Activated CD4-positive, CD25-positive, alpha-beta regulatory T cell treated with anti-CD3 and anti-CD28 coated beads, Interleukin-2, amount 50 U/mL, for 16 hours (primary cell): ENCODE data around the gene RPS6KA6.
"Not testable (repeated sequence)": the region's sequence is repeated elsewhere in the genome, so short reads cannot be mapped to it uniquely, and the experiment has no call there.

ENCODE experiments used
- DNase-seq: peaks from one replicate; pipeline ENCODE4 v3.0.0-alpha.2; 2020; ENCODE audit warnings: low read depth, low spot score

RPS6KA6 gene

DNA sequence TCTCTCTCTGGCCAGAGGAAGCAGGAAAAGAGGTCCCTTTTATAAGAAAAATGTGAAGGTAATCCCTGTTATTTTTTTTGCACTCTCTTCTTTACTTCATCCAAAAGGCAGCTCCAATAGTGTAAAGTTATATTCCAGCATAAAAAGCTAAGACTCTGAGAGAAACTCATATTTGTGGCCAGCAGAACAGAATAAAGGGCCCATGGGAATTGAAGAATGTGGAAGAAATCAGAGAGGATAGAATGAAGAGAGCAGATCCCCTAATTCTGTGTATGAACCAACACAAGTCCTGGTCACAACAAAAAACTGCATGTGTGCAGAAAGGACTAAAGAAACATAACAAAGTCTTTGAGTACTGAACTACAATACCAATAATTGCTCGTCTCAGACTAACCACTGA is 22.3 kb downstream of the RPS6KA6 start:
- DNase-seq = no peak

DNA sequence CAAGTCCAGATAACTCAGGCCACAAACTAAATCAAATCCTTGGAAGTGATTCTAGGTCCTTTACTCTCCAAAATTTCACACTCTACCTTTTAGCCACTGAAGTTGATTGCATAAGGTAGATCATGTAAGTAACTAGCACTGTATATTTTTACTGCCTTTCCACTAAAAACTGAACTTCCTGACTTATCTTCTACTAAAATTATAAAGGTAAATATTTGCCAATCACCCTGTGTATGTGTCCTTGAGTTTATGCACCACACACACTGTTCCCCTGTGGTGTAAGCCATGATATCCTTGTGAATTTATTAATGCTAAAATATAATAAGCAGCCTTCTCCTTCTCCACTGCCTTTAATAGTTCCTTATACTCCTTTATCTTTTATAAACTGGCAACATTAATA is 25.6 kb downstream of the RPS6KA6 start:
- no peak for DNase-seq

DNA sequence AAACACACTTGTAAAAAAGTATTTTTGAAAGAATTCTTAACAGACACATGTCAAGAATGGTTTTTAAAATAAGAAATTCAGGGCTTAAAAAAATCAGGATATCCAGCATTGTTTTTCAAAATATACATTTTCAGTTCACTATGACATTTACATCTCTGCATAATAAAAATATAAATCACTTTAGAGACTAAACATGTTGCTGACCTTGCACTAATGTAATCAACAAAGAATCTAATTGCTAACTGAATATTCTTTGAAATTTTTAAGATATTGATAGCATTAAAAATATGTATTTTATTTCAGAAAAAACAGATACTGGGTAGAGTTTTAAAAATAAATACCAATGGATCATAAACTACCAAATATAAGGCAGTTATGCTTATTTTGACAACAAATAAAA is 26.4 kb downstream of the RPS6KA6 start:
- DNase-seq = no peak

DNA sequence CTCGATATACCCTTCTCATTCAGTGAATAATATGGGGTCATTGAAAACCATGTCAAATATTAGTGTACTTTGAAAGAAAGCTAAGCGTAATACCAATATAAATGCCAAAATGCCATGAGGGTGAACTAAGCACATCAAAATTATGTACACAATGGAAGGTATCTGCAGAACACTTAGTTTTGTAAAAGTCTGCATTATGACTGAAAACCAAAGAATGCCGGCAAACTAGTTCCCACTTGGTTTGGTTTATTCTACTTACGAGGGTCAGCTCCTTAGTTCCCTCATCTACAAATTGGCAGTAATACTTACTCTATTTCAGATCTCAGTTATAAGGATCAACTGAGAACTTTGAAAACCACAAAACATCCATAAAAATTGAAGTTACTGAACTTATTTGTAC is 27.3 kb downstream of the RPS6KA6 start:
- DNase-seq = no peak

DNA sequence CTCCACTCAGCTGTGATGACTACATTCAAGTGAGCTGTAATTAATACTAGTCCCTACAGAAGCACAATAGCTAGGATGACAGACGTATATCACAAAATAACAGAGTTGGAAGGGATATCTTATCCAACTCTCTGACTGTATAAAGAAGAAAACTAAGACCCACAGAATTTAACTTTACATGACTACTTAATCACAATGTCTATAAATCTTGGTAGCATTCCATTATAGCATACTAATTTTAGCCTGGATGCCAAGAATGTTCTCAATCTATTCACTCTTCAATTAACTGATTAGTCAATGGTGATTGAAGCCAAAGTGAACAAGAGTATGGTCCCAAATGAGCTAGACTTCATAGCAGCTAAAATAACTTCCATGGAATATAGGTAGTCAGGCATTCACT is 31.2 kb downstream of the RPS6KA6 start:
- no peak for DNase-seq

DNA sequence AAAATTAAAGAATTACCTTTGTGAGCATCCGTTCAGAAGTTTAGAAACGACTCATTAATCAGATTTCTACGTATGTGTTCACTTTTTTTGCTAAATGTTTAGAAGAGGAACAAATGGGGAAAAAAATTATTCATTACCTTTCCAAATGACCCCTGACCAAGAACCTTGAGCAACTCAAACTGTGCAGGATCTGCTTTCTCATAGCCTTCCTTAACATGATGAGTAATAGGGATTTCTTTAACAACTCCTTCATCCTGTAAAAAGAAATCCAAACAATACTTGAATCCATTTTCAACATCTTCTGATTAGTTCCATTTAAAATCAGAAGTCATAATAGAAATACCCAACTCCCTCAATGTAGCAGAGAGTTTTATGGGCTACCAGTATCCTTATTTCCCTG is 32.1 kb downstream of the RPS6KA6 start:
- DNase-seq = no peak

DNA sequence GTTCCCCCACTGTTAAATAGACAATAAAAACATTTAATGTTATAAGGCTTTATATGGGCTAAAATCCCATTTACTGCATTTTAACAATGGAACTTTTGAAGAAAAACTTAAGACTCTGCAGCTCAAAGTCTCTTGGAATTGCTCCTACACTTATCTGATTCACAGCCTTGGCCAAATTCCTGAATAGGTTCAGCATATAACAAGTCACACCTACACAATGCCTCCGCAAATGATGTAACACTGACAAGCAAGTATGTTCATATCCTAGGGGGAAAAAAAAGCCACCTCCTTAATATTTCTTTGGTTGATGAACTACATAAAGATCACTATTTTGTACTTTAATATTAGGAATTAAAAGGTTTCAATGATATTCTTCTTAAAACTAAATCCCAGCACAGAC is 34.5 kb downstream of the RPS6KA6 start:
- no peak for DNase-seq

DNA sequence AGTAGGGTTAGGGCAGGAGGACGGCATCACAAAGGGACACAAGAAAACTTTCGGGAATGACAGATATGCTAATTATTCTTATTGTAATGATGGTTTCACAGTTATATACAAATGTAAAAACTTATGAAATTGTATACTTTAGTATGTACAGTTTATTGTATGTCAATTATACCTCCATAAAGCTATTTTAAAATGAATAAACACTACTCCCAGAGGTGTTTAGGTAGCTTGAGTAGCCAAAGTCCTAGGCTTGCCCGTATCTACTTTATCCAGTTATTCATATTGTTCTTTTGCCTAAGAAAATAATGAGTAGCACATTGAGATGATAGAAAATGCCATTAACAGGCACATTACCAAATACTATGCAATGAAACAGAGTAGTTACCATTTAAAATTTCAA is 43.0 kb downstream of the RPS6KA6 start:
- DNase-seq = no peak

DNA sequence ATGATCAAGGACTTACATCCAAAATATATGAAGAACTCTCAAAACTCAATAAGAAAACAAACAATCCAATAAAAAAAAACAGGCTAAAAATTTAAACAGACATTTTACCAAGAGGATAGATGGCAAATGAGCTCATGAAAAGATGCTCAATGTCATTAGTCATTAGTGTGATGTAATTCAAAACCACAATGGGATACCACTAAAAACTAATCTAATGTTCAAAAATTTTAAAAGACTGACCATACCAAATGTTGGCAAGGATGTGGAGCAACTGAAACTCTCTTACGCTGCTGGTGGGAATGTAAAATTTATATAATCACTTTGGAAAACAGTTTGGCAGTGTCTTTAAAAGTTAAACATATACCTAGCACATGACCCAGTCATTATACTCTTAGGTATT is 43.7 kb downstream of the RPS6KA6 start:
- DNase-seq = no peak

DNA sequence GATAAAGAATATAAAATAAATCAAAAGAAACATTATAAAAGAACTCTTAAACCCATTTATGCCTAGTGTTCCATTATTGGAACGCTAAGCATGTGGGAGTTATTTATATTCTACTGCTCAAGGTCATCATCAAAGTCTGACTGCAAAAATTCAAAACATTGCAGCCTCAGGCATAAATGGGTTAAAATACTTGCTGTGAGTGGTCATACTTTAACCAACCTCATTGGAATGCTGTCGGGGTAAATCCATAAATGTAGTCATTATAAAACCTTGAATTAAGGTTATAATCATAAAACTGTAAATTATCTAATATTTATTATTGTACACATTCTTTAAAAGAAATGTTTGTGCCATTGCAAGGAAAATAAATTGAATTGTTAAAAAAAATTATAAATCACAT is 55.0 kb downstream of the RPS6KA6 start:
- no peak for DNase-seq

DNA sequence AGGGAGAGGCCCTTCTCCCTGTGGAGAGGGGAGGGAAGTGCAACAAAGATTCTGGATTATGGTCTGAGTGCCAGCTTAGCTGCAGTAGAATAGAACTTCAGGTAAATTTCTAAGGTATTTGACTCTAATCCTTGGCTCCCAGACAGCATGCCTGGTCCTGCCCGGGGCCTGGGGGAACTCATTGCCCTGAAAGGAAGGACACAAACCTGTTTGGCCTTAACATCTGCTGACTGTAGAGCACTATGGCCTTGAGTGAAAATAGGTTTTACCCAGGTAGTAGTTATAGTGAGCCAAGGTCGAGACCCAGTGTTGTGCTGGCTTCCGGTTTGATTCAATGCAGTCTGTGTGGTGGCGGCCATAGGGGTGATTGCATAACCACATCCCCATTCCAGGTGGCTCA is 64.4 kb downstream of the RPS6KA6 start:
- no peak for DNase-seq

DNA sequence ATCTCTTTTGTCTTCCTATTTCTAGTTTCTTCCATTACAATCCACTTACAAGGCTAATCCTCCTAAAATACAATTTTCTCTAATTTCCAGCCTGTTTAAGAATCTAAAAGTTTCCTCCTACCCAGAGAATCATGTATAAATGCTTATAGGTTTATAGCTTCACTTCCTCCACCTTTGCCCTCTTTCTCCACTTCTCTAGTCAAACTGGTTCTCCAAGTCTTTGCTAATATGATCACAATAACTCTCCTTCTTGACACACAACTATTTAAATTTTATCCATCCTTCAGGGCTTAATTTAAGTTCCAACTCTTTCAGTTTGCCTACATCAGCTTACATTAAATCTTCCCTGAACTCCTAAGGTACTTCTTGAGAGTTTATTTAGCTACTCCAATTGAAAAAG is 69.2 kb downstream of the RPS6KA6 start:
- no peak for DNase-seq

DNA sequence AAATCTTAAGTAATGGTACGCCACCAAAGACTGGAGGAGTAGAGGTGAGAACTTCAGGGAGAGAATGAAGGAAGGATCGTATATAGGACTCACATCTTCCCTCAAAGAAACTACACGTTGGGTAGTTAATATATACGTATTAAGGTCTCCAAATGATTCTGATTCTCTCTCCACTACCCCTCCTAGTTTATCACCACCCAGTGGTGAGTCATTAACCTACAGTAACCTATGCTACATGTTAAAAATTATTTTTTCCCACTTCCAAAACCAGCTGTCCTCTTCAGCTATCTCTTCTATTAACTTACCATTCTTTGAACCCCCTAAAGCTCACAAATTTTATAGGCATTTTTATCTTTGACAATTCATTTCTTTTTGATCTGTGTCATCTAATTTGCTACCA is 69.7 kb downstream of the RPS6KA6 start:
- DNase-seq = no peak

DNA sequence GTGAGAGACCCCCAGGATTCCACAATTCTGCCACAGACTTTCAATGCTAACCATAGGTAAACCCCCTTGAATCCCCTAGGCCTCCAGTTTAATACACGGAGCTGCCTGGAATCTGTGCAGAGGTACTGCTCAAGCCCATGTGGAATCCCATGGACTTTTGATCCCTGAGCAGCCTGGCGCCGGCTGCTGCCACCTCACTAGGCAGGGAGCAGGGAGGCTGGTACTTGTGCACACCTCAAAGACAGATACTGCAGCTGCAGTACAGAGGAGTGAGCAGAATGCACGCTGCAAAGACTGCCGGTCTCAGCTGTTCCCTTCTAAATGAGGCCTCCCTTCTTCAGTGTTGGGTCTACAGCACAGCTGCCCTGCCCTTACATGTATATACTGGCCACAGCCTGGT is 79.4 kb downstream of the RPS6KA6 start:
- DNase-seq = no peak

DNA sequence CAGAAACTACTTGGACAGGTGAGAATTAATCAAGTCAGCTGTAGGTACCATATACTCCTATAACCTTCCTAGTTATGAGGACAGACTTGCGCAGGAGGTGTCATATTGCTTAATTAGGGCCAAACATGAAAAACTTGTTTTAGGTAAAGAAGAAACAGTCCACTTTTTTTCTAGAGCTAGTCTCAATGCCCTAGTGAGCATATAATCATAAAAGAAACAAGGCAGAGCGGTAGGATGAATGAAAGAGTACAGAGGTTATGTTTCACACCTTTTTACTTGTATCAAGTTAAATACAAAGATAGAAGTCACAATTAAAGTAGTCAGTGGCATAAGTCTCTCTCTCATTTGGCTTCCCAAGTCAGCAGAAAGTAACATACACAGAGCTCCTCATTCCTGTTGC is 88.9 kb downstream of the RPS6KA6 start:
- DNase-seq = no peak

DNA sequence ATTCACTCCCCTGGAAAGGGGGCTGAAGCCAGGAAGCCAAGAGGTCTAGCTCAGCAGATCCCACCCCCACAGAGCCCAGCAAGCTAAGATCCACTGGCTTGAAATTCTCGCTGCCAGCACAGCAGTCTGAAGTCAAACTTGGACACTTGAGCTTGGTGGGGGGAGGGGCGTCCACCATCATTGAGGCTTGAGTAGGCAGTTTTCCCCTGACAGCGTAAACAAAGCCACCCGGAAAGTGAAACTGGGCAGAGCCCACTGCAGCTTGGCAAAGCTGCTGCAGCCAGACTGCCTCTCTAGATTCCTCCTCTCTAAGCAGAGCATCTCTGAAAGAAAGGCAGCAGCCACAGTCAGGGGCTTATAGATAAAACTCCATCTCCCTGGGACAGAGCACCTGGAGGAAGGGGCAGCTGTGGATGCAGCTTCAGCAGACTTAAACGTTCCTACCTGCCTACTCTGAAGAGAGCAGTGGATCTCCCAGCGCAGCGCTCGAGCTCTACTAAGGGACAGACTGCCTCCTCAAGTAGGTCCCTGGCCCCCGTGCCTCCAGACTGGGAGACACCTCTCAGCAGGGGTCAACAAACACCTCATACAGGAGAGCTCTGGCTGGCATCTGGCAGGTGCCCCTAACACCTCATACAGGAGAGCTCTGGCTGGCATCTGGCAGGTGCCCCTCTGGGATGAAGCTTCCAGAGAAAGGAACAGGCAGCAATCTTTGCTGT is 108.4 kb downstream of the RPS6KA6 start:
- DNase-seq = not testable (repeated sequence)

DNA sequence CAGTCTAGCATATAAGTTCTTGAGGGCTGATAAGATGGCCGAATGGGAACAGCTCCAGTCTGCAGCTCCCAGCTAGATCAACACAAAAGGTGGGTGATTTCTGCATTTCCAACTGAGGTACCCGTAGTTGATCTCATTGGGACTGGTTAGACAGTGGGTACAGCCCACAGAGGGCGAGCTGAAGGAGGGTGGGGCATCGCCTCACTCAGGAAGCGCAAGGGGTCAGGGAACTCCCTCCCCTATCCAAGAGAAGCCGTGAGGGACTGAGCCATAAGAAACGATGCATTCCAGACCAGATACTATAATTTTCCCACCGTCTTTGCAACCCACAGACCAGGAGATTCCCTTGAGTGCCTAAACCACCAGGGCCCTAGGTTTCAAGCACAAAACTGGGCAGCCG is 109.0 kb downstream of the RPS6KA6 start:
- DNase-seq = no peak

DNA sequence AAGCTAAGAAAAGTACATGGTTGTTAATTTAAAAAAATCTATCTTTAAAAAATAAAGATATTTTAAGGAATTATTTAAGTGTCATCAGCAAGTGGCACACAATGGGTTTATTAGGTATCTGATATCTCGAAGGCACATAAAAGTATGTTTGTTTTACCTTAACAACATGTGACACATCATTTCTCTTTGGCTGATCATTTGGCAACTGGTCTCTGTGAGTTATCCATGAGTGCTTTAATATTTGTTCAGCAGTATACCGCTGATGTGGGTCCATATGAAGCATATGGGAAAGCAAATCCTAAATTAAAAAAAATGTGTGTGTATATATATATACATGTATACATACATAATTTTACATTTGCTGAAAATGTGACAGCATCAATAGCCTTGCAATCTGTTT is 123.2 kb downstream of the RPS6KA6 start:
- no peak for DNase-seq

DNA sequence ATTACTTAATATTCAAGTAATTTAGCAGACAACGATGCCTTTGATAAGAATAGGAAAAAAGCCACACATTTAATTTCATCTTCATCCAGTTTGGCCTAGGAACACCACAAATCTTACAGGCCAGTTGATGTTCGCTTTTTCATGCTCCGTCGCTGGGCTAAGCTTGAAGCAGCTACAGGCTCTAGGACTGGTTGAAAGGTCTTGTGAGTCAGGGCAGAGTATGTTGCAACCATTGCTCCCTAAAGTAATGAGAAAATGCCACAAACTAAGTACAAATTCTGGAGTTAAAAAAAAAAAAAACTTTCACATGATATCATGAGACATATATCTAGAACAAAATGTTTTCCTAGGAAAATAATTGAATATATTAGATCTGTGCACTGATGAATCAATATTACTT is 123.8 kb downstream of the RPS6KA6 start:
- no peak for DNase-seq

DNA sequence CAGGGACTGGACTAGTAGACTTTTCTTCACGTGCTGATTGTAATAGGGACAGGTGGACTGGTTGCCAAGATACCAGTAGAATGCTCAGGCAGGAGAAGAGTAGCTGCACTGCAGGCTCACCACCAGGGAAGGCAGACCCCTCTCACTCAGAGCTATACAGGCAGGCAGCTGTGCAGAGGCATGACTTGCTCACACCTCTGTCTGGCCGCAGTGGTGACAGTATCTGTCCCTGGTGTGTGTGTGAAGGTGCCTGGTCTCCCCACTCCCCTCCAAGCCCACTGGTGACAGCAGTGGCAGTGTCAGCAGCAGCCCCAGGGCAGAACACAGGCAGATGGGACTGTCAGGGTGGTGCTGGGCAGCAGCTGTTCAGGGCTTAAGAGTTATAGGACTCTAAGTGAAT is 140.7 kb downstream of the RPS6KA6 start:
- DNase-seq = no peak

DNA sequence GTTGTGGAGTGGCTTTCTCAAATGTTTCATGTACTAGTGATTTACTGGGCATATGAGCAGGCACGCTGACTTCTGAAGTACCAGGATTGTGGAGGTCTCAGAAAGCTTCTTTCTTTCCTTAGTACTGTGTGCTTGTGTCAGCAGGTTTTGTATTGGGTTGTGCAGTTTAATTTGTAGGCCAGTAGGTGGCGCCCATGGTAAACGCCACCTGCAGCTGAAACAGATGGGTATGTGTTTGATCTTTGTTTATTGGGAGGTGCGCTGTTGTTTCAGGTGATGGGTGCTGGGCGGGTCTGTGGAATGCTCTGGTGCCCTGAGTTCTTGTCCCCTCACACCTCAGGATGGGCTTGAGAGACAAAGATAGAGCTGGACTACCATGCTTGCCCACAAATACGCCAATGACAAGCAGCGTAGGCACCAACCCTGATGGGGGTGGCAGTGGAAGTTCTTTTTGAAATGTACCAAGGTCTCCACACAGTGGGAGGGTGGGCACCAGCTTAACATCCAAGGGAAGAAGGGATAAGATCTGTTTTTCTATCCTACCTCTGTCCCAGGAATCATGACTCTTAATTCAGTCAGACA is 141.5 kb downstream of the RPS6KA6 start:
- DNase-seq = no peak

DNA sequence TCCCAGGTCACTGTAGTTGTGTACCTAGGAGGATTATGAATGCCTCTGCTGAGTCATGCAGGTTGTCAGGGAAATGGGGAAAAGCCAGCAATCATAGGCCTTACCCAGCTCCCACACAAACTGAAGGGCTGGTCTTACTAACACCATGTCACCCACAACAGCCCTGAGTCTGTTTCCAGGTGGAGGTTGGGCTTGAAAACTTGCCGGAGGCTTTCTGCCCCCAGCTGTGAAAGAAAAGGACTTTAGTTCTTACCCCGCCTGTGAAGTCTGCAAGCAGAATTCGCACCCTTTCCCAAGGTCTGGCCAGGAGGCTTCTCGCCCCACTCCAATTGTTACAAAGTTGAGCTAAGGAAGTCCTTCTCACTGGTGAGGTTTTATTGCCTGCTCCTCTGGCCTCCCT is 143.9 kb downstream of the RPS6KA6 start:
- no peak for DNase-seq
